Femur (tissue), 1 donor: Measurements from ENCODE around the gene KCNAB3.
"Not testable (repeated sequence)": the region's sequence is repeated elsewhere in the genome, so short reads cannot be mapped to it uniquely, and the experiment has no call there.

ENCODE experiments used
- DNase-seq: peaks from one replicate; pipeline ENCODE4 v3.0.0-alpha.2; 2017

Gene KCNAB3

DNA sequence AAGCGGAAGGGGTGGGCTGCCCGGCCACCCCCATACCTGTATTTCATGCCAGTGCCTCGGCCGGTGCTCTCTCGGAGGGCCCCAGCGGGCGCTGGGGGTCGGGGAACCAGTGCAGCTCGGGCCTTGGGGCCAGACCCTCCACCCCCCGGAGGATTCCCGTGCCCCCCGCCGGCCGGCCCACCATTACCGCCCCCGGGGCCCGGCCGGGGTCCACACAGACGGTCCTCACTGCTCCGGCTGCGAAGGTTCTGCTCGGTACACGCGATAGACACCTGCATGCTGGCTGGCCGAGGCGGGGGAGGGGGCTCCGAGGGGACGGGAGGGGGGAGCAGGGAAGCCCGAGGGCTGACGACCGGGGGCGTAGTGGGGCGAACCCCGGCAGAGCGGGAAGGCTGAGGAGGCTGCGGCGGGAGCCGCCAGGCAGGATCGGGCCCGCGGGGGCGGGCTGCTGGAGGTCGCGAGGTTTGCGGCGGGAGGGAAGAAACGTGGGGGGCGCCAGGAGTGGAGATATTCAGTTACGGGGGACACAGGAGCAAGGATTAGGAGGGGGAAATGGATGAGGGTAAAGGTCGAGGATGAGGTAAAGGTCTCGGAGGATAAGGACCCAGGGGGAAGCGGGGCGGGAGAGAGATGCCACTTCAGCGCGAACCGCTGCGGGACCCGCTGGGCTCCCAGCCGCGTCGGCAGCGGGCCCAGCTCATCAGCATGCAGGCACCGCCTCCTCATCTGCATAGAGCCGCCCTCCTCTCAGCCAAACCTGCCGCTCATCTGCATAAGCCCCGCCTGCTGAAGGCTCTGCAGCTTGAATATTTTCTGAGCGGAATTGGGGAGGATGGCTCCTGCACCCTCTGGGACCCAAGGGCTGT lies at the start of gene KCNAB3:
TSS of gene KCNAB3 (minus strand) at position 699 of the 866 bp plus-strand sequence. CDS start at position 278, 421 bp downstream.
- peak; percentile 89 for DNase-seq

DNA sequence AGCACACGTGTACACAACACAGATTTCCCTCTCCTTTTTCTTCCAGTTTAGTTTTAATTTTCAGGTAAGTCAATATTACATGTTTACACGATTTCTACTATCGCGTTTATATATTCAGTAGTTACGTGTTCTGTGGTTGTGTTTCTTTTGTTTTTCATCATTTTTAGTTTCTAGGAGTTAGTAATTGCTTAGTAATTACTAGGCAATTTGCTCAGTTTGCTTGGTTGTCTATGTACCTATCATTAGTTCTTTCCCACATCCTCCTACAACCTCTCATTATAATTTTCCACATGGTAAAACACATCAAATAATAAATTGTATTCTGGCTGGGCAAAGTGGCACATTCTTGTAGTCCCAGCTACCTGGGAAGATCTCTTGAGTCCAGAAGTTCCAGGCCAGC lies 48.1 kb upstream of the KCNAB3 start:
- DNase-seq: no peak

DNA sequence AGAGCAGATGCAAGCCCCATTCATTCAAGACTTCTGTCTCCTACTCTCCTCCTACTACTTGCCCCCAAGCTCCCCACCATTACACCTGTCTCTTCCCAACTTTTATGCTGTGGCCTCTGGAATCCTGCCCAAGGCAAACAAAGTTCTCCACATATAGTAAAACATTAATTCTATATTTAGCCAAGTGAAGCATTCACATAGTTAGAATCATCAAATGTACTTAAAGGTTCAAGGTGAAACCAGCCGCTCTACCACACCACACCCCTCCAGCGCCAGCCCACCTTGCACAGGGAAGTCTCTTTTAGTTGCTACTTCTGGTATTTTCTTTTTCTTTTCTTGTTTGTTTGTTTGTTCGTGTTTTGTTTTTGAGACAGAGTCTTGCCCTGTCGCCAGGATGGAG lies 47.4 kb upstream of the KCNAB3 start:
- DNase-seq: no peak

DNA sequence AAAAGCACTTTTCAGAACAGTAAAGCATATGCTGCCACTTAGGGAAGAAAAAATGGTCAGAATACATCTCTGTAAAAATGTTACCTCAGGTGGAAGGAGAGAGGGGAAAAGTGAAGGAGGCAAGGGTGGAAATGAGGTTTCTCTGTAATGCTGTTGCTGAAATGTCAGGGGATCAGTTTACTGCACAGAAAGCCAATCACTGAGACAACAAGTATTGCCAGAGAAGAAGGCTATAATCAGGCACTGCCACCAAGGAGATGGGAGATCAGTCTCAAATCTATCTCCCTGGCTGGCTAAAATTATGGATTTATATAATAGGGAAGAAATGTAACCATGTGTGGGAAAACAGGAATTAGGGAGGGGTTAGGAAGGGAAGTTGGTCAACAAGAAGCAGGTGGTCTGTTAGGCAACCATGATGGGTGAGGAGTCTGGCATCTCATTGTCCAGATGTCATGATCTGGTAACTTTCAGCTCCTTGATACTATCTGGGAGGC lies 45.0 kb upstream of the KCNAB3 start:
- no peak for DNase-seq

DNA sequence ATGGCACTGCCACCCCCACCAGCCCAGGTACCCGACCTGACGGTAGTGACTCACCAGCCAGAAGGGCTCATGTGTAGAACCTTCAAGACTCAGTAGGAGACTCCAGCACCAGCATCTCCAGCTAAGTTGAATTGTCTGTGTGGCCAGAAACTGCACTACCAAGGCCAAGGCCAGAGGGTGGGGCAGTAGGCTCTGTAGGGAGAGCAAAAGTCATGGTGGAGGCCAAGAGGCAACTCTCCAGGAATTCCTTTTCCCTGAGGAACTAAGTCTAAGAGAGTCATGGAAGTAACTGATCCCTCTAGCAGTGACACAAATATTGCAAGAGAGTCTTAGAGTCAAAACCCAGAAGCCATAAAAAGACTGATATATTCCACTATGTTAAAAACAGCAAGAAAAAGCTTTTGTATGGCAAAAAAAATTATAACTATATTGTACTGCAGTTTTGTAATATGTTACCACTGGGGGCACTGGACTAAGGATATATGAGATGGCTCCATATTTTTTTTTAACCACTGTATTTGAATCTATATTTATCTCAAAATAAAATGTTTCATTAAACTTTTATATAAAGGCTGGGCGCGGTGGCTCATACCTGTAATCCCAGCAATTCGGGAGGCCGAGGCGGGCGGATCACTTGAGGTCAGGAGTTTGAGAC lies 42.6 kb upstream of the KCNAB3 start:
- no peak for DNase-seq

DNA sequence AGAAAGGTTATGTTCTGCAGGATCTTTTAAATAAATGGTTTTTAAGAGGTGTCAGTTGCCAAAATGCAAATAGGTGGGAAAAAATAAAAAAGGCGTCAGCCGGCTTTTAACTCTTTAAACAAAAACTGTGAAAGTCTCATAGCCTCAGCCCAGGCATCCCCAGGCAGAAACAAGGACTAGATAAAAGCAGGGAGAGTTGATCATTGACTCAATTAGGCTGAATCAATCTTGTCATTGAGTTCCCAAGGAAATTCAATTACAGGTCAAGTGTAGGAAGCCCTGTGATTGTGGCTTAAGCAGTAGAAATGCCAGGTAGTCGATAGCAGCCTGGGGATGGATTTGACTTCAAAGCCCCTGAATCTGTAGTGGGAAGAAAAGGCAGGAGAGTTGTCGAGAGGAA lies 42.0 kb upstream of the KCNAB3 start:
- no peak for DNase-seq

DNA sequence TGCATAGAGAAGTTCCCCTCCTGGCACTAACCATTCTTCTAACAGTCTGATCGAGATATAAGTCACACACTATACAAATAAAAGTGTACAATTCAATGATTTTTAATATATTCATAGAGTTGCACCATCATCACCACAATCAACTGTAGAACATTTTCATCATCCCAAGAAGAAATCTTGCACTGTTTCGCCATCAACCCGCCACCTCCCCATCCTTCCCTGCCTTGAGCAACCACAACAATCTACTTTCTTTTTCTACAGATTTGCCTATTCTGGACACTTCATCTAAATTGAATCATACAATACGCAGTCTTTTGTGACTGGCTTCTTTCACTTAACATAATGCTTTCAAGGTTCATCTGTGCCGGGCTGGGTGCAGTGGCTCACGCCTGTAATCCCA lies 39.8 kb upstream of the KCNAB3 start:
- DNase-seq: no peak

DNA sequence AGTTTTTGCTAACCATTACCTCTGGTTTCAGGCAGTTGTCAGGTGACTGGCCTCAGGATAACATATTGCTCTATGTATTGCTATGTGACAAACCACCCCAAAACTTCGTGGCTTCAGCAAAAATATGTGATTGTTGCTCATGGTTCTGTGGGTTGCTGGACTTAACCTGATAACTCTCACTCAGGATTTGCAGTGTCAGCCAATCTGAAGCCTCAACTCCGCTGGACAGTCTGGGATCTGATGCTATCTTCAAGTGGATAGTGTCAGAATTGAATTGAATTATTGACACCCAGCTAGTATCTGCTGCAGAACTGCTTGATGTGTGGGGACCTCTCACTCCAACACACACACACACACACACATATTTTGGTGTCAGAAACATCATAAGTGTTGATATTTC lies 38.1 kb upstream of the KCNAB3 start:
- DNase-seq: no peak

DNA sequence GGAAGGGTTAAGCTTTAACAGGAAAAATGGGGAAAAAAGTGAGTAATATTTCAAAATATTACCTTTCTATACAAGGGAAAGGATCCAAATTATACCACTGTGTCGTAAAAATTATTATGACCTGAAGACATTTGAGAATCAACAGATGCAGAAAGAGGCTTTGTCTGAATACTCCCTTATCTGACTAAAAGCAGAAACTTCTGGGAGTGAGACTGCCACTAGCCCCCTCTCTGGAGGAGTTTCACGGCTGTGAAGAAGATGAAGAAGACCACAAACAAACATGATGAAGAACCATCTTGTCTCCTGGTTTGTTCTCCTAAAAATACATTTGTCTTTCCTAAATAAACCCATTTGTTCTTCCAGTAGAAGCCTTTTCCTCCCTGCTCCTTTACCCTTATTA lies 31.8 kb upstream of the KCNAB3 start:
- no peak for DNase-seq

DNA sequence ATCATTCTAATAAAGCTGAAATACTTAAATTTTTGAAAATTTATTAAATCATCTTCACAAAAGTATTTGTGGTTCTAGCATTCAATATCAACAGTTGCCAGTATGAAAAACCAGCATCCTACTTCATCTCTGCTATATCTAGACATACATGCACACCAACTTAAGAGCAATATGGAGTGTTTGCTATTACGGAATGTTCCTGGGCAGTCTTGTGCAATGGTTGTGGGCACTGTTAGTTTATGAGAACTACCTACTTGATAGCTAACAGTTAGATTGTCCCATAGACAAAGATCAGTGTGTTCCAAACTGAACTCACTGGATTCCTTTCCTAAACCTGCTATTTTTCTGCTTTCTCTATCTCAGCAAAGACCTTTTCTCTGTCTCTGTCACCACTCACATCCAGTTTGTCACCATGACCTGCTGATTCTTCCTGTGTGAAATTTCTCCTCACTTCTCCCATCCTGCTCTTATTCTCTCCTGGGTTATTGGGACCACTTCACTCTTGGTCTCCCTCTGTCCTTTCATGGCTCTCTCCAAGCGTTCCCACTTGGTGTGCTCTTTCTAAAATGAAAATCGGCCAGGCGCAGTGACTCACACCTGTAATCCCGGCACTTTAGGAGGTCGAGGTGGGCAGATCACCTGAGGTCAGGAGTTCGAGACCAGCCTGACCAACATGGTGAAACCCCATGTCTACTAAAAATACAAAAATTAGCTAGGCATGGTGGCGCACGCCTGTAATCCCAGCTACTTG lies 30.0 kb upstream of the KCNAB3 start:
- DNase-seq: no peak

DNA sequence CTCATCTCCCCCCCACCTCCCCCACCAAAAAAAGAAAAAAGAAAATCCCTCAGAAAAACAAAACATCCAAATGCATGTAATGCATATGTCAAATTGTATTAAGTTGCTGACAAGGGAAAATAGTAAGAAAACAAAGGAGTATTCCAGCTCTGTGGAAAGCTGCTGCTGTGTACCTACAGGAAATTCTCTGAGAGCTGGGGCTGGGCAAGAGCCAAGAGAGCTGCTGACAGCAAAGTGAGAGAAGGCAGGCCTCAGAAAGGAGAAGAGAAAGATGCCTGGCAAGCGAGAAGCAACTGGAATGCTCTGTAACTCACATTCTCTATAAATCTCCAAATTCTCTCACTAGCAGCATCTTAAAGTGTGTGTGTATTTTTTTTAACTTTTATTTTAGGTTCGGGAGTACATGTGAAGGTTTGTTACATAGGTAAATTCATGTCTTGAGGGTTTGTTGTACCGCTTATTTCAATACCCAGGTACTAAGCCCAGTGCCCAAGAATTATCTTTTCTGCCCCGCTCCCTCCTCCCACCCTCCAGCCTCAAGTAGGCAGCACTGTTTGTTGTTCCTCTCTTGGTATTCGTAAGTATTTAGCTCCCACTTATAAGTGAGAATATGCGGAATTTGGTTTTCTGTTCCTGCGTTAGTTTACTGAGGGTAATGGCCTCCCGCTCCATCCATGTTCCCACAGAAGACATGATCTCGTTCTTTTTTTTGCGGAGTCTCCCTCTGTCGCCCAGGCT lies 26.7 kb upstream of the KCNAB3 start:
- peak; percentile 46 for DNase-seq

DNA sequence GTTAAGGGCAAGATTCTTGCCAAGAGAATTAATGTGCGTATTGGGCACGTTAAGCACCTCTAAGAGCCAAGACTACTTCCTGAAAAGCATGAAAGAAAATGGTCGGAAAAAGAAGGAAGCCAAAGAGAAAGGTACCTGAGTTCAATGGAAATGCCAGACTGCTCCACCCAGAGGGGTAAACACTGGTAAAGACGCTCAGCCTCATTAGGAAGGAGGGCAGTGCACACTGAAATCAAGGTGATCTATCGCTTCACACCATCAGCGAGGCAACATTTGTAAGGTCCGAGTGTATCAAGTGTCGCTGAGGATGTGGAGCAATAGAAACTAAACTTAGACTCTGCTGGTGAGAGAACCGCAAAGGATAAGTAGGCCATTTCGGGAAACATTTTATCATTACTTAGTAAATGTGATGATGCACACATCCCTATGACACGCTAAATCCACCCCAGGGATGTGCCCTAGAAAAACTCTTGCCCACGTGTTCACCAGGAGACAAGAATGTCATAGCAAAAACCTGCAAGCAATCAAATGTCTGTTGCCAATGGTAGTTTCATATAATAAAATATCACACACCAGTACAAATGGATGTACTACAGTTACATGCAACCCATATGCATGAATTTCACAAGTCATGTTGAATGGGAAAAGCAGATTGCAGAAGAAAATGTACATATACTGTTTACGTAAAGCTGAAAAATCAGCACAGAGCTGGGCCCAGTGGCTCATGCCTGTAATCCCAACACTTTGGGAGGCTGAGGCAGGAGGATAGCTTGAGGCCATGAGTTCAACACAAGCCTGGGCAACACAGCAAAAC lies 26.0 kb upstream of the KCNAB3 start:
- DNase-seq: no peak

DNA sequence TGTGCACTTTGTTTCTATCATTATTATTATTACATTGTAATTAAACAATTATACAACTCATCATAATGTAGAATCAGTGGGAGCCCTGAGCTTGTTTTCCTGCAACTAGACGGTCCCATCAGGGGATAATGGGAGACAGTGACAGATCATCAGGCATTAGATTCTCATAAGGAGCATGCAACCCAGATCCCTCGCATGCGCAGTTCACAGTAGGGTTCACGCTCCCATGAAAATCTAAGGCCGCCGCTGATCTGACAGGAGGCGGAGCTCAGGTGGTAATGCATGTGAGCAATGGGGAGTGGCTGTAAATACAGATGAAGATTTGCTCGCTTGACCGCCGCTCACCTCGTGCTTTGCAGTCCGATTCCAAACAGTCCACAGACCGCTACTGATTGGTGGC lies 23.6 kb upstream of the KCNAB3 start:
- DNase-seq: not testable (repeated sequence)

DNA sequence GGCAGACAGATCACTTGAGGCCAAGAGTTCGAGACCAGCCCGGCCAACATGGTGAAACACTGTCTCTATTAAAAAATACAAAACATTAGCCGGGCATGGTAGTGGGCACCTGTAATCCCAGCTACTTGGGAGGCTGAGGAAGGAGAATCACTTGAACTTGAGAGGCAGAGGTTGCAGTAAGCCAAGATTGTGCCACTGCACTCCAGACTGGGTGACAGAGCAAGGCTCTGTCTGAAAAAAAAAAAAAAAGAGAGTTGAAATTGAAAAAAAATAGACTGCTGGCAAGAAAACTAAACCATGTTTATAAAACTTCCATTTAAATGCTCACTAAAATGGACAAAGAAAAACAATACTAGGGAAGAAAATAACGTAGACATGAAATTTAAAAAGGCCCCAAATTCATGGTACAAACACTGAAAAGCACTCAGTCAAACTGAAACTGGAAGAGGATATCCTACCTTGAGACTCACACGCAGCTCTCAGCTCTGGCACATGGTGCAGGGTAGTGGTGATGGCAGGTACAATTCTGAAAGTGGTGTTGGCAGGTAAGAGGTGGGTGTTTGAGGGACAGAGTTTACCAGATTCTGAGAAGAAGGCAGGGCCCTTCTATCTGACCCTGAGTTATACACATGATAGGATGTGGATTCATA lies 21.6 kb upstream of the KCNAB3 start:
- no peak for DNase-seq

DNA sequence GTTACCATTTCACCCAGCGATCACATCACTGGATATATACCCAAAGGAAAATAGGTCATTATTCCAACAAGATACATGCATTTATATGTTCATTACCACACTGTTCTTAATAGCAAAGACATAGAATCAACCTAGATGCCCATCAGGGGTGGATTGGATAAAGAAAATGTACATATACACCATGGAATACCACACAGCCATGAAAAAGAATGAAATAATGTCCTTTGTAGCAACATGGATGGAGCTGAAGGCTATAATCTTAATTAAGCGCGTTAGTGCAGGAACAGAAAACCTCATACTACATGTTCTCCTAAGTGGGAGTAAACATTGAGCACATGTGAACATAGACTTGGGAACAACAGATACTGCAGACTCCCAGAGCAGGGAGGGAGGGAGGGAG lies 20.9 kb upstream of the KCNAB3 start:
- no peak for DNase-seq

DNA sequence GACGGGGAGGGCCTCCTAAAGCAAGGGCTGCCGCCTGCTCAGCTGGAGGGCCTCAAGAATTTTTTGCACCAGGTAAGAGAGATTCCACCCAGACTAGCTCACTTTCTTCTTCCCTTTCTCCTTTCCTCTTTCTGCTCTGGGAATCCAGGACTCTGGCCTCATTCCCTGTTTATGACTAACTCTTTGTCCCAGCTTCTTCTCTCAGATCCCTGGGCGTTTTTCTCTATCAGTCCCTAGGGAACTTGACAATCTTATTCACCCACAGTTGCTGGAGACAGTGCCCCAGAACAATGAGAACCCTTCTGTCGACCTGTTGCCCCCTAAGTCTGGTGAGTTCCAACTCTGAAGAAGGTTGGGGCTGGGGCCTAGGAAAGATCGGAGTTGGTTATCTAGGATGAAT lies 18.0 kb upstream of the KCNAB3 start:
- no peak for DNase-seq

DNA sequence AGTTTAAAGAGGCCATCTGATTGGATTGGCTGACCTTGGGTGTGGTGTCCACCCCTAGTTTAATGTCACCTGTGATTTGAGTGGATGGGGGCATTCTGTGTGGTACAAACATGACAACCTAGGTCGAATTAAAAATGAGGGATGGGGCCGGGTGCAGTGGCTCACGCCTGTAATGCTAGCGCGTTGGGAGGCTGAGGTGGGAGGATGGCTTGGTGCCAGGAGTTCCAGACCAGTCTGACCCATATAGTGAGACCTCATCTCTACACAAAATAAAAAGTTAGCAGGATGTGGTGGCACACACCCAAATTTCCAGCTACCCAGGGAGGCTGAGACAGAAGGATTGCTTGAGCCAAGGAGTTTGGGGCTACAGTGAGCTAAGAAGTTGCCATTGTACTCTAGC lies 16.8 kb upstream of the KCNAB3 start:
- DNase-seq: no peak

DNA sequence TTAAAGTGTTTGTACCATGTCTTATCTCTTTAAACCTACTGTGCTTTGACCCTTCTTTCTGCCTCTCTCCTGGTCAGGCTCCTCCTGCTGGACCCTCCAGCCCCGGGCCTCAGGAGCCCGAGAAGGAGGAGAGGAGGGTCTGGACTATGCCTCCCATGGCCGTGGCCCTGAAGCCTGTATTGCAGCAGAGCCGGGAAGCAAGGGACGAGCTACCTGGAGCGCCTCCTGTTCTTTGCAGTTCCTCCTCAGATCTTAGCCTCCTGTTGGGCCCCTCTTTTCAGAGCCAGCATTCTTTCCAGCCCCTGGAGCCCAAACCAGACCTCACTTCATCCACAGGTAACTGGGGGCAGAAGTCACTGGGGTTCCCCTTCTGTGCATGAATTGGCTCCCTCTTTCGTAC lies 16.0 kb upstream of the KCNAB3 start:
- DNase-seq: no peak

DNA sequence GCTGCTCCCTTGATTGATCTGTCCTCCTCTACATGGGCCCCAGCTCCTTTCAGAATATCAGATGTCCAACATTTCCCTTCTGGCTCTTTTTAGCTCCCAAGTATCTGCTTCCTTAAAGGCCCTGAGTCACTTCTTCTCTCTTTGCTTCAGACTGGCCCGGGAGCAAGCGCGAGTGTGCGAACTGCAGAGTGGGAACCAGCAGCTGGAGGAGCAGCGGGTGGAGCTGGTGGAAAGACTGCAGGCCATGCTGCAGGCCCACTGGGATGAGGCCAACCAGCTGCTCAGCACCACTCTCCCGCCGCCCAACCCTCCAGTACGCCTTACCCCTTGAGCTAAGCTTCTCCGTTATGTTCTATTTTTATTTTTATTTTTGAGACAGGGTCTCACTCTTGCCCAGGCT lies 14.7 kb upstream of the KCNAB3 start:
- DNase-seq: no peak

DNA sequence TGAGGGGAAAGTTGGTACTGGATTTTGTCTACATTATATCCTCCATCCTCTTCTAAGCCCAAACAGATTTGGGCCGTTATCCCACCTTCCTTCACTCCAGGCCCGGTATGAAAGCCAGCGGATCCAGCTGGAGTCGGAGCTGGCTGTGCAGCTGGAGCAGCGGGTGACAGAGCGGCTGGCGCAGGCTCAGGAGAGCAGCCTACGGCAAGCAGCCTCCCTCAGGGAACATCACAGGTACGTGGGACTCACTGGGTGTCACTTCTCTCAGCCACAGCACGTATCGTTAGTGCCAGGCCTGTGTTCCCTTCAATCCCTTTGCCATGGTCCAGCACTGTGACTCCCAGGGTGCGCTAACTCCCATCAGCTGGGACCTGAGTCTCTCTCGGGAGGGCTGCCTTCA lies 13.6 kb upstream of the KCNAB3 start:
- DNase-seq: no peak

DNA sequence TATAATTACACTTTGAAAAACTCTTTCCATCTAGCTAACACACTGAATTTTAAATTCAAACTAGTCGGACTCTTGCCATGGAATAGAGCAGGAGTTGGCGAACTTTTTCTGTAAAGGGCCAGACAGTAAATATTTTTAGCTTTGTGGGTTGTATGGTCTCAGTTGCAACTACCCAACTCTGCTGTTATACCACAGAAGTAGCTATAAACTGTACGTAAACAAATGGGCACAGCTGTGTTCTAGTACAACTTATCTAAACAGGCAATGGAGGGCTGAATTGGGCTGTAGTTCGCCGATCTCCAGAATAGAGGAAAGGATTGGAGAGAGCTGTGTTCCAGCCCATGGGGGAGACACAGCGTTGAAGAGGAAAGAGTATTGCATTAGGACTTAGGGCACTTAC lies 11.1 kb upstream of the KCNAB3 start:
- DNase-seq: no peak
